Right lobe of liver (tissue), 6 donors: ENCODE results near the gene CTAG2. TPM values are rescaled to one million over a fixed set of nuclear protein-coding genes. Genes with fewer than 3 reads are reported as not detected.

ENCODE experiments used
- ATAC-seq, 4 donors: fragments of 200-7000 bp; cut with Tn5 transposase; one replicate each; pipeline ENCODE4 v1.9.1; 2020; ENCODE audit warnings: mild to moderate bottlenecking in 4 of 4, moderate library complexity in 4 of 4
- DNase-seq, 3 donors: peaks; one replicate each; pipeline ENCODE4 v3.0.0-alpha.2; 2020
- H3K27ac ChIP-seq, 3 donors: fragments of 200-600 bp; one replicate each; pipeline ENCODE4 v1.8.0; 2022
- H3K27me3 ChIP-seq, 2 donors: fragments of 200-600 bp; one replicate each; pipeline ENCODE4 v1.8.0; 2022
- H3K36me3 ChIP-seq, 4 donors: fragments of 200-600 bp; sonication (generic) in 1 of 4; one replicate each; pipeline versions ENCODE4 v1.5.1 to v1.8.0; 2017 to 2022; ENCODE audit warnings: control low read depth in 1 of 4
- H3K4me1 ChIP-seq, 4 donors: fragments of 200-600 bp; sonication (generic) in 1 of 4; one replicate each; pipeline versions ENCODE4 v1.5.1 to v1.8.0; 2017 to 2022; ENCODE audit warnings: control low read depth in 1 of 4
- H3K4me3 ChIP-seq, 3 donors: fragments of 200-600 bp; one replicate each; pipeline ENCODE4 v1.8.0; 2022
- H3K9me3 ChIP-seq, 4 donors: fragments of 200-600 bp; sonication (generic) in 1 of 4; one replicate each; pipeline versions ENCODE4 v1.5.1 to v1.8.0; 2017 to 2022; ENCODE audit warnings: control low read depth in 1 of 4
- POLR2A ChIP-seq: fragments of 450-650 bp; IDR thresholded peaks from one replicate; pipeline ENCODE4 v1.6.1; 2017; ENCODE audit warnings: antibody characterized with exemption, mild to moderate bottlenecking
- WGBS: methylation state at CpG from one replicate; pipeline ENCODE4 v1.1.6; 2018; ENCODE audit warnings: low coverage, low lambda C conversion rate; ENCODE audit not compliant: insufficient coverage; ENCODE audit errors: missing lambda C conversion rate; 5-methylcytosine and 5-hydroxymethylcytosine counted together
- intact Hi-C, 2 donors: fragments of 100-400 bp; cut with DNase I; formaldehyde crosslinking; loops; one replicate each; pipeline versions ENCODE4 v1.11.2 to v1.14.1; 2022
- small RNA-seq, 2 experiments: library from RNA; depleted of rRNA; stranded (forward); fragments of <200 nt; gene quantifications; one replicate each; pipeline ENCODE3, GENCODE V24; 2016
- total RNA-seq, 6 experiments: library from RNA; depleted of rRNA in 2 of 6; stranded (reverse); fragments of >200 nt in 2 of 6; fragmentation: NEBNext Ultra II Directional in 3 of 6; extraction: Animal tissue kit (Norgen Biotek cat#: 25700) in 3 of 6; gene quantifications; one replicate each; pipeline versions ENCODE4 v1.1.0 to v1.2.4, GENCODE V29; 2016 to 2023
- TF ChIP-seq, protein P1 (sequence below), 4 donors: fragments of 200-600 bp in 3 of 4; fragments of 450-650 bp in 1 of 4; IDR thresholded peaks; one replicate each; pipeline versions ENCODE4 v1.5.1 to v1.8.0; 2016 to 2022; ENCODE audit warnings: antibody characterized with exemption in 4 of 4, mild to moderate bottlenecking in 2 of 4
- donor health status: DM: no; HTN: yes; CAD: no.
- donor health status: DM: no; HTN: no; CAD: no.
- donor health status: DM: no; HTN: no; CAD: no.
- donor health status: DM: no; HTN: yes; CAD: no.
- donor health status: DM: no; HTN: yes; CAD: no.

Gene CTAG2
- total RNA-seq, 6 experiments from 2014 or later, result not detected

DNA sequence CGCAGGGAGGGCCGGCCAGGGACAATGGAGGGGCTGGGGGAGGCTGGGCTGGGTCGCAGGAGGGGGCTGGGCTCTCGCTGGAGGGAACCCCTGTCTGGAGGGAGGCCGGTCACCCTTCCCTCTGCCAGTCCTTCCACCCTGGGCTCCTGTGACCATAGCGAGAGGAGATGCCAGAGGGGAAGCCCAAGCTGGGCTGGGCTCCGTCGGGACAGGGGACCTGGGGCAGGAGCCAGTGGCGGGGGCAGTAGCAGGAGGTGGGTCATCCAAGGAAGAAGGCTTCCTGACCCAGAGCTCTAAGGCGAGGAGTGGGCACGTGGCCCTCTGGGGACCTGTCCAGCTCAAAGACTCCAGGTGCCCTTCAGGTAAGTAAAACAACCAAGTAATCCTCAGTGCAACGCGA is 51.2 kb downstream of the CTAG2 start:
- DNase-seq, result no peak
- WGBS, result 88% methylated on average over 4 of the region's 13 CpGs

More for the DNA sequence above, 51.2 kb downstream of the CTAG2 start:
- Histone ChIP-seq H3K4me3 (no peak overlapping the region), H3K36me3 (no peaks in the 10 kb centered on the region), H3K4me1 (peaks cover 0 to 2% (median 0%) of the 10 kb centered on the region in 4 donors), H3K27ac (no peak overlapping the region), H3K27me3 (no peaks in the 10 kb centered on the region), H3K9me3 (no peaks in the 10 kb centered on the region)
- TF ChIP-seq, protein P1, sequence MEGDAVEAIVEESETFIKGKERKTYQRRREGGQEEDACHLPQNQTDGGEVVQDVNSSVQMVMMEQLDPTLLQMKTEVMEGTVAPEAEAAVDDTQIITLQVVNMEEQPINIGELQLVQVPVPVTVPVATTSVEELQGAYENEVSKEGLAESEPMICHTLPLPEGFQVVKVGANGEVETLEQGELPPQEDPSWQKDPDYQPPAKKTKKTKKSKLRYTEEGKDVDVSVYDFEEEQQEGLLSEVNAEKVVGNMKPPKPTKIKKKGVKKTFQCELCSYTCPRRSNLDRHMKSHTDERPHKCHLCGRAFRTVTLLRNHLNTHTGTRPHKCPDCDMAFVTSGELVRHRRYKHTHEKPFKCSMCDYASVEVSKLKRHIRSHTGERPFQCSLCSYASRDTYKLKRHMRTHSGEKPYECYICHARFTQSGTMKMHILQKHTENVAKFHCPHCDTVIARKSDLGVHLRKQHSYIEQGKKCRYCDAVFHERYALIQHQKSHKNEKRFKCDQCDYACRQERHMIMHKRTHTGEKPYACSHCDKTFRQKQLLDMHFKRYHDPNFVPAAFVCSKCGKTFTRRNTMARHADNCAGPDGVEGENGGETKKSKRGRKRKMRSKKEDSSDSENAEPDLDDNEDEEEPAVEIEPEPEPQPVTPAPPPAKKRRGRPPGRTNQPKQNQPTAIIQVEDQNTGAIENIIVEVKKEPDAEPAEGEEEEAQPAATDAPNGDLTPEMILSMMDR (IDR thresholded peaks at IDR 0.05), result no peak
- no peak for TF ChIP-seq POLR2A
- intact Hi-C loops, result no loop called here
- peak in 1 of 4 donors; percentile 26 for ATAC-seq

Small RNAs within 50 kb of the gene (small RNA-seq; reads per million reads assigned to genes)
- 0 reads per million in 2 experiments for gene AC244090.1
- 0 reads per million in 2 experiments for gene AC244107.2

Other genes with a start within 250 kb of the CTAG2 start
- gene DNASE1L1, start 244.3 kb downstream of the CTAG2 start, total RNA-seq, result 10 to 100 TPM; 11.7 to 19.5 (median 14.9) TPM
- 10 to 100 TPM; 12.6 to 23.0 (median 17.3) TPM for gene TAFAZZIN, start 242.0 kb downstream of the CTAG2 start, total RNA-seq
- gene ATP6AP1, start 224.9 kb downstream of the CTAG2 start, total RNA-seq, result 10 to 100 TPM; 26.5 to 41.4 (median 32.4) TPM
- gene GDI1, start 216.4 kb downstream of the CTAG2 start, total RNA-seq, result 10 to 100 TPM; 26.8 to 37.7 (median 30.9) TPM
- gene FAM50A, start 209.4 kb downstream of the CTAG2 start, total RNA-seq, result 10 to 100 TPM; 19.2 to 36.8 (median 21.9) TPM
- gene PLXNA3, start 195.3 kb downstream of the CTAG2 start, total RNA-seq, result 10 to 100 TPM in 1 of 6 experiments, 1 to 10 TPM in 5; 1.3 to 22.8 (median 2.6) TPM
- 10 to 100 TPM in 4 of 6 experiments, 1 to 10 TPM in 2; 8.4 to 24.9 (median 10.8) TPM for gene LAGE3, start 174.3 kb downstream of the CTAG2 start, total RNA-seq
- 10 to 100 TPM; 12.6 to 34.8 (median 15.5) TPM for gene UBL4A, start 167.0 kb downstream of the CTAG2 start, total RNA-seq
- 10 to 100 TPM in 1 of 6 experiments, 1 to 10 TPM in 5; 3.0 to 15.2 (median 5.1) TPM for gene SLC10A3, start 162.9 kb downstream of the CTAG2 start, total RNA-seq
- 10 to 100 TPM; 23.5 to 44.2 (median 34.9) TPM for gene FAM3A, start 137.3 kb downstream of the CTAG2 start, total RNA-seq
- 10 to 100 TPM in 1 of 6 experiments, 1 to 10 TPM in 5; 3.3 to 10.1 (median 7.5) TPM for gene G6PD, start 106.7 kb downstream of the CTAG2 start, total RNA-seq
- gene IKBKG, start 106.0 kb downstream of the CTAG2 start, total RNA-seq, result 10 to 100 TPM; 32.8 to 83.3 (median 46.5) TPM
- not detected for gene CTAG1A, start 68.4 kb downstream of the CTAG2 start, total RNA-seq
- not detected for gene CTAG1B, start 34.3 kb downstream of the CTAG2 start, total RNA-seq
- gene GAB3, start 97.5 kb upstream of the CTAG2 start, total RNA-seq, result 1 to 10 TPM in 3 of 6 experiments, under 1 TPM in 3; 0.64 to 1.7 (median 1.1) TPM
- gene DKC1, start 109.3 kb upstream of the CTAG2 start, total RNA-seq, result 10 to 100 TPM in 5 of 6 experiments, 1 to 10 TPM in 1; 9.7 to 21.2 (median 17.7) TPM
- 10 to 100 TPM; 20.2 to 51.7 (median 32.5) TPM for gene MPP1, start 151.9 kb upstream of the CTAG2 start, total RNA-seq
- not detected for gene SMIM9, start 181.1 kb upstream of the CTAG2 start, total RNA-seq
- 10 to 100 TPM; 13.1 to 24.7 (median 17.6) TPM for gene F8A1, start 232.8 kb upstream of the CTAG2 start, total RNA-seq